H9 (cell line): ENCODE data around the gene PLCH1. TPM values are rescaled to one million over a fixed set of nuclear protein-coding genes. Genes with fewer than 3 reads are reported as not detected.

Experiments
- DNase-seq: peaks from one replicate; pipeline ENCODE4 v3.0.0-alpha.2; 2017
- H2AFZ ChIP-seq: one replicate; pipeline ENCODE4 v1.6.1; 2013; ENCODE audit warnings: mild to moderate bottlenecking, low read length, control low read depth, moderate library complexity
- H2AK5ac ChIP-seq: 2 replicates; pipeline ENCODE4 v1.6.1; 2013; ENCODE audit warnings: low read length, control low read depth, mixed read lengths; ENCODE audit not compliant: insufficient read length
- H2BK120ac ChIP-seq: one replicate; pipeline ENCODE4 v1.6.1; 2013; ENCODE audit warnings: low read depth, mild to moderate bottlenecking, low read length, control low read depth, inconsistent platforms; ENCODE audit not compliant: poor library complexity, severe bottlenecking
- H2BK12ac ChIP-seq: 2 replicates; pipeline ENCODE4 v1.6.1; 2013; ENCODE audit warnings: low read length, control low read depth, mixed read lengths, low read depth; ENCODE audit not compliant: insufficient read length
- H2BK15ac ChIP-seq: 2 replicates; pipeline ENCODE4 v1.6.1; 2013; ENCODE audit warnings: low read depth, low read length, control low read depth
- H2BK20ac ChIP-seq: one replicate; pipeline ENCODE4 v1.6.1; 2013; ENCODE audit warnings: low read depth, mild to moderate bottlenecking, low read length, control low read depth, inconsistent platforms; ENCODE audit not compliant: poor library complexity, severe bottlenecking
- H2BK5ac ChIP-seq: 2 replicates; pipeline ENCODE4 v1.6.1; 2013; ENCODE audit warnings: low read length, control low read depth, mixed read lengths; ENCODE audit not compliant: insufficient read length
- H3K14ac ChIP-seq: 2 replicates; pipeline ENCODE4 v1.6.1; 2013; ENCODE audit warnings: low read length, control low read depth; ENCODE audit not compliant: insufficient read depth
- H3K18ac ChIP-seq: 2 replicates; pipeline ENCODE4 v1.6.1; 2013; ENCODE audit warnings: low read depth, mild to moderate bottlenecking, mixed read lengths, low read length, control low read depth; ENCODE audit not compliant: insufficient read length
- H3K23ac ChIP-seq: 2 replicates; pipeline ENCODE4 v1.6.1; 2013; ENCODE audit warnings: low read length, control low read depth, mixed read lengths, low read depth; ENCODE audit not compliant: insufficient read length
- H3K23me2 ChIP-seq: 2 replicates; pipeline ENCODE4 v1.6.1; 2013; ENCODE audit warnings: low read depth, mild to moderate bottlenecking, mixed read lengths, low read length, control low read depth; ENCODE audit not compliant: insufficient read length, poor library complexity, severe bottlenecking
- H3K27ac ChIP-seq: 2 replicates; pipeline ENCODE4 v1.5.1; 2013; ENCODE audit warnings: low read length, control low read depth, mixed read lengths, low read depth; ENCODE audit not compliant: insufficient read length
- H3K27me3 ChIP-seq: 2 replicates; pipeline ENCODE4 v1.6.1; 2013; ENCODE audit warnings: low read length, control low read depth, inconsistent platforms; ENCODE audit not compliant: insufficient read depth
- H3K4ac ChIP-seq: 2 replicates; pipeline ENCODE4 v1.6.1; 2013; ENCODE audit warnings: low read depth, mild to moderate bottlenecking, control low read depth, inconsistent platforms, low read length, moderate library complexity
- H3K4me1 ChIP-seq: 2 replicates; pipeline ENCODE4 v1.6.1; 2013; ENCODE audit warnings: low read length, control low read depth, inconsistent platforms; ENCODE audit not compliant: insufficient read depth
- H3K4me2 ChIP-seq: 2 replicates; pipeline ENCODE4 v1.6.1; 2013; ENCODE audit warnings: low read length, control low read depth, mixed read lengths; ENCODE audit not compliant: insufficient read length, insufficient read depth
- H3K56ac ChIP-seq: 2 replicates; pipeline ENCODE4 v1.6.1; 2013; ENCODE audit warnings: low read depth, mild to moderate bottlenecking, mixed read lengths, low read length, control low read depth; ENCODE audit not compliant: insufficient read length
- H3K79me1 ChIP-seq: 2 replicates; pipeline ENCODE4 v1.6.1; 2013; ENCODE audit warnings: low read depth, mild to moderate bottlenecking, moderate library complexity, low read length, control low read depth, inconsistent platforms; ENCODE audit not compliant: insufficient read depth, poor library complexity, severe bottlenecking
- H3K79me2 ChIP-seq: 2 replicates; pipeline ENCODE4 v1.6.1; 2013; ENCODE audit warnings: low read length, control low read depth, inconsistent platforms; ENCODE audit not compliant: insufficient read depth
- H3K9ac ChIP-seq: 2 replicates; pipeline ENCODE4 v1.6.1; 2013; ENCODE audit warnings: low read length, control low read depth, mixed read lengths; ENCODE audit not compliant: insufficient read length; ENCODE audit errors: extremely low read depth
- H3K9me3 ChIP-seq: one replicate; pipeline ENCODE4 v1.6.1; 2013; ENCODE audit warnings: low read depth, low read length, inconsistent platforms; ENCODE audit not compliant: control insufficient read depth
- H3T11ph ChIP-seq: one replicate; pipeline ENCODE4 v1.6.1; 2013; ENCODE audit warnings: mild to moderate bottlenecking, low read length, control low read depth, inconsistent platforms
- H4K20me1 ChIP-seq: one replicate; pipeline ENCODE4 v1.6.1; 2013; ENCODE audit not compliant: control insufficient read depth, insufficient read length, insufficient read depth
- H4K5ac ChIP-seq: 2 replicates; pipeline ENCODE4 v1.6.1; 2013; ENCODE audit warnings: low read depth, mild to moderate bottlenecking, mixed read lengths, low read length, control low read depth; ENCODE audit not compliant: insufficient read length
- H4K8ac ChIP-seq: replicated peaks from 2 replicates; pipeline ENCODE4 v1.6.1; 2013; ENCODE audit warnings: low read length, control low read depth, mixed read lengths, low read depth; ENCODE audit not compliant: insufficient read length
- H4K91ac ChIP-seq: 2 replicates; pipeline ENCODE4 v1.6.1; 2013; ENCODE audit warnings: low read depth, mild to moderate bottlenecking, moderate library complexity, mixed read lengths, low read length, control low read depth; ENCODE audit not compliant: insufficient read length
- H3K27ac Mint-ChIP-seq, 3 experiments: 2 replicates in 2 of 3; 3 replicates in 1 of 3; pipeline ENCODE4 v1.8.0; 2020 to 2021; ENCODE audit warnings: mixed read lengths in 3 of 3, mild to moderate bottlenecking in 1 of 3, moderate library complexity in 1 of 3
- H3K27me3 Mint-ChIP-seq: 2 replicates; pipeline ENCODE4 v1.8.0; 2021; ENCODE audit warnings: low read depth, mild to moderate bottlenecking, moderate library complexity, mixed read lengths
- H3K36me3 Mint-ChIP-seq, 3 experiments: 2 replicates in 2 of 3; 3 replicates in 1 of 3; pipeline ENCODE4 v1.8.0; 2020 to 2021; ENCODE audit warnings: low read depth in 3 of 3, mixed read lengths in 3 of 3; ENCODE audit not compliant: insufficient read depth in 1 of 3
- H3K4me1 Mint-ChIP-seq, 2 experiments: 2 replicates each; pipeline ENCODE4 v1.8.0; 2020; ENCODE audit warnings: mixed read lengths in 2 of 2
- H3K4me3 Mint-ChIP-seq, 2 experiments: 2 replicates in 1 of 2; 3 replicates in 1 of 2; pipeline ENCODE4 v1.8.0; 2020 to 2021; ENCODE audit warnings: mild to moderate bottlenecking in 2 of 2, mixed read lengths in 2 of 2, moderate library complexity in 1 of 2
- H3K9me3 Mint-ChIP-seq, 2 experiments: 2 replicates in 1 of 2; 3 replicates in 1 of 2; pipeline ENCODE4 v1.8.0; 2020; ENCODE audit warnings: mild to moderate bottlenecking in 2 of 2, mixed read lengths in 2 of 2, moderate library complexity in 1 of 2
- WGBS: extraction: QIAGEN DNeasy Blood & Tissue Kit; methylation state at CpG from one replicate; pipeline ENCODE4 v1.1.7; 2013; ENCODE audit warnings: missing lambda C conversion rate, low lambda C conversion rate, mixed read lengths; ENCODE audit not compliant: insufficient read length; ENCODE audit errors: extremely low coverage; 5-methylcytosine and 5-hydroxymethylcytosine counted together
- total RNA-seq: library from RNA; stranded (reverse); gene quantifications from 2 replicates; pipeline ENCODE4 v1.2.1, GENCODE V29; 2021
- TF ChIP-seq, protein P1 (sequence below): fragments of 200-600 bp; sonication (generic); conservative IDR thresholded peaks from 3 replicates; pipeline ENCODE4 v1.8.0; 2021; ENCODE audit warnings: antibody characterized with exemption, mild to moderate bottlenecking

PLCH1 gene
- total RNA-seq, 1 experiment from 2014 or later: 19.0 TPM

GRCh38 chr3:155457591-155457990 lies 287.3 kb downstream of the PLCH1 start:
- no peaks in the 10 kb centered on the region for H4K20me1 ChIP-seq
- no peaks in the 10 kb centered on the region for H3K4me1 Mint-ChIP-seq
- H2BK12ac ChIP-seq: no peak overlapping the region
- H3T11ph ChIP-seq: no peak overlapping the region
- no peak overlapping the region for H3K27ac Mint-ChIP-seq
- H3K27me3 ChIP-seq: no peaks in the 10 kb centered on the region
- H3K27ac ChIP-seq: no peak overlapping the region
- no peaks in the 10 kb centered on the region for H3K4me1 ChIP-seq
- no peaks in the 10 kb centered on the region for H3K23me2 ChIP-seq
- no peak overlapping the region for H3K18ac ChIP-seq
- no peaks in the 10 kb centered on the region for H3K9me3 ChIP-seq
- TF ChIP-seq, protein P1, sequence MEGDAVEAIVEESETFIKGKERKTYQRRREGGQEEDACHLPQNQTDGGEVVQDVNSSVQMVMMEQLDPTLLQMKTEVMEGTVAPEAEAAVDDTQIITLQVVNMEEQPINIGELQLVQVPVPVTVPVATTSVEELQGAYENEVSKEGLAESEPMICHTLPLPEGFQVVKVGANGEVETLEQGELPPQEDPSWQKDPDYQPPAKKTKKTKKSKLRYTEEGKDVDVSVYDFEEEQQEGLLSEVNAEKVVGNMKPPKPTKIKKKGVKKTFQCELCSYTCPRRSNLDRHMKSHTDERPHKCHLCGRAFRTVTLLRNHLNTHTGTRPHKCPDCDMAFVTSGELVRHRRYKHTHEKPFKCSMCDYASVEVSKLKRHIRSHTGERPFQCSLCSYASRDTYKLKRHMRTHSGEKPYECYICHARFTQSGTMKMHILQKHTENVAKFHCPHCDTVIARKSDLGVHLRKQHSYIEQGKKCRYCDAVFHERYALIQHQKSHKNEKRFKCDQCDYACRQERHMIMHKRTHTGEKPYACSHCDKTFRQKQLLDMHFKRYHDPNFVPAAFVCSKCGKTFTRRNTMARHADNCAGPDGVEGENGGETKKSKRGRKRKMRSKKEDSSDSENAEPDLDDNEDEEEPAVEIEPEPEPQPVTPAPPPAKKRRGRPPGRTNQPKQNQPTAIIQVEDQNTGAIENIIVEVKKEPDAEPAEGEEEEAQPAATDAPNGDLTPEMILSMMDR: no peak
- no peak overlapping the region for H4K5ac ChIP-seq
- DNase-seq: no peak
- no peak overlapping the region for H4K8ac ChIP-seq
- no peak overlapping the region for H2AFZ ChIP-seq
- H3K36me3 Mint-ChIP-seq: no peaks in the 10 kb centered on the region
- H2BK120ac ChIP-seq: no peak overlapping the region
- H3K4ac ChIP-seq: no peak overlapping the region
- no peak overlapping the region for H3K14ac ChIP-seq
- H3K27me3 Mint-ChIP-seq: no peaks in the 10 kb centered on the region
- H3K9me3 Mint-ChIP-seq: no peaks in the 10 kb centered on the region
- H4K91ac ChIP-seq: no peak overlapping the region
- no CpG with 5 or more reads among the region's 4 CpGs for WGBS
- no peak overlapping the region for H2AK5ac ChIP-seq
- H3K56ac ChIP-seq: no peak overlapping the region
- H2BK5ac ChIP-seq: no peak overlapping the region
- H2BK20ac ChIP-seq: no peak overlapping the region
- no peak overlapping the region for H3K9ac ChIP-seq
- no peaks in the 10 kb centered on the region for H3K79me2 ChIP-seq
- H3K23ac ChIP-seq: no peak overlapping the region
- no peak overlapping the region for H2BK15ac ChIP-seq
- no peak overlapping the region for H3K4me2 ChIP-seq
- H3K79me1 ChIP-seq: no peaks in the 10 kb centered on the region
- H3K4me3 Mint-ChIP-seq: no peak overlapping the region
